IPS DF 6.9 (cell line): ENCODE results near the gene PRICKLE4.

Source experiments
- DNase-seq: peaks from one replicate; pipeline ENCODE4 v3.0.0-alpha.2; 2013; ENCODE audit warnings: low read depth, low spot score
- H3K27ac ChIP-seq: one replicate; pipeline ENCODE4 v1.5.1; 2013; ENCODE audit warnings: low read length, control low read depth
- H3K27me3 ChIP-seq: 2 replicates; pipeline ENCODE4 v1.6.1; 2013; ENCODE audit warnings: mild to moderate bottlenecking, low read length; ENCODE audit not compliant: control insufficient read depth, insufficient read depth
- H3K36me3 ChIP-seq: 2 replicates; pipeline ENCODE4 v1.6.1; 2013; ENCODE audit warnings: low read length; ENCODE audit not compliant: control insufficient read depth, insufficient read depth
- H3K4me1 ChIP-seq: 2 replicates; pipeline ENCODE4 v1.6.1; 2013; ENCODE audit warnings: low read length; ENCODE audit not compliant: control insufficient read depth, insufficient read depth
- H3K4me3 ChIP-seq: 2 replicates; pipeline ENCODE4 v1.5.1; 2013; ENCODE audit warnings: mild to moderate bottlenecking, low read length
- H3K9me3 ChIP-seq: 2 replicates; pipeline ENCODE4 v1.6.1; 2013; ENCODE audit warnings: low read length, inconsistent platforms; ENCODE audit not compliant: control insufficient read depth, insufficient read depth
- WGBS: extraction: QIAGEN DNeasy Blood & Tissue Kit; methylation state at CpG from one replicate; pipeline ENCODE4 v1.1.7; 2013; ENCODE audit warnings: mixed read lengths, missing lambda C conversion rate; ENCODE audit not compliant: insufficient read length, insufficient coverage; 5-methylcytosine and 5-hydroxymethylcytosine counted together

Gene PRICKLE4

GRCh38 chr6:41775293-41775882, 5.2 kb upstream of the PRICKLE4 start:
- Histone ChIP-seq H3K27me3 (no peaks in the 10 kb centered on the region), H3K27ac (no peak overlapping the region), H3K9me3 (no peaks in the 10 kb centered on the region), H3K4me1 (no peaks in the 10 kb centered on the region), H3K36me3 (peaks cover 4% of the 10 kb centered on the region; the same call in 1 of the 2 replicates), H3K4me3 (no peak overlapping the region)
- WGBS: no CpG with 5 or more reads among the region's 13 CpGs
- no peak for DNase-seq

DNA sequence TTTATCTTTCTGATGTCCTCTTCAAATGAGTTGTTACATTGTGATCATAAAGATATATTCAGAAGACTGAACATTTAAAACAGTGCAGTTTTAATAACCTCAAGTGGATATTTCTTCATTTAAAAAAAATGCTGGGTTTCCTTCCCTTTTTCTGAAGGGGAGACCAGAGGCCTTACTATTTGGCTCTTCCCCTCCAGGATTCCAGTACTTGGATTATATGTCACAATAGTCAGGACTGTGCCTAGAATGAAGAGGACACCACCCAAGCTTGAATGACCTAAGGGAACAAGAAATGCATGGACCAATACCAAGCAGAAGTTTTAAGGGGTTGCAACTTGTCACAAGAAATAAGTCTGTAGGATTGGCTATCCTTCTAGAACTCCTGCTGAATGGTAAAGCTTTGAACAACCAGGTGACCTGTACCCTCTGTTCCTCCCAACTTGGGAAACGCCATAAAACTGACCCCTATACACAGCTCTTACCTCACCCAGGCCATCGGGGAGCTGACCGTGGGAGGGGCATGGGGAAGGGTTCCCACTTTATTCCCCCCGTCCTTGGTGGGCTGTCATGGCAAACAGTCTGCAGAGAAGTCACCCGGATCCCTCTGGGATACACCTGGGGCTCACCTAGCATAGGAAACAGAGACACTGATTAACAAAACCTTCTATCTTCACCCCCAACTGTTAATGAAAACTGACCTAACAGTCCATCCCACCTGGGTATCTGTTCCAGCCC, 2.9 kb upstream of the PRICKLE4 start:
- Histone ChIP-seq H3K27ac (no peak overlapping the region), H3K4me3 (no peak overlapping the region), H3K9me3 (no peaks in the 10 kb centered on the region), H3K4me1 (peaks cover 2% of the 10 kb centered on the region), H3K27me3 (no peaks in the 10 kb centered on the region), H3K36me3 (no peaks in the 10 kb centered on the region)
- no CpG with 5 or more reads among the region's 5 CpGs for WGBS
- no peak for DNase-seq

DNA sequence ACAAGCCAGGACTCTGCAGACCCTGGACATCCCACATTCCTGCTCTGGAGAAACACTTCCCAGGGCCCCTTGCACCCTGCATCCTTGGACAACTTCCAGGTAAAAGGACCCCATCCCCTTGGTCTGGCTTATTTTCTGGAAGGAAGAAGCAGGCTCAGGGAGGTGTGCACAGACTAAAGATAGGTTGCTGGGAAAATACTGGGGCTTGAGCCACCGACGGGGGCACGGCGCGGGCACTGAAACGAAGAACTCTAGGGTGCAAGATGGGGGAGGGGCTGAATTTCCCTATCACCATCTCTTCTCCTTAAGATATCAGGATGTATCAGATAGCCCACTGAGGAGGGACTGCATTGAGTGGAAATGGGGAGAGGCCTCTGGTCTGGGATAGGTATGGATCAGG, 1.7 kb upstream of the PRICKLE4 start:
- Histone ChIP-seq H3K4me3 (peak overlapping the region; percentile 63; the same call in 1 of the 2 replicates), H3K27ac (no peak overlapping the region), H3K4me1 (peaks cover 2% of the 10 kb centered on the region), H3K9me3 (no peaks in the 10 kb centered on the region), H3K36me3 (no peaks in the 10 kb centered on the region), H3K27me3 (no peaks in the 10 kb centered on the region)
- WGBS: no CpG with 5 or more reads among the region's 6 CpGs
- no peak for DNase-seq

DNA sequence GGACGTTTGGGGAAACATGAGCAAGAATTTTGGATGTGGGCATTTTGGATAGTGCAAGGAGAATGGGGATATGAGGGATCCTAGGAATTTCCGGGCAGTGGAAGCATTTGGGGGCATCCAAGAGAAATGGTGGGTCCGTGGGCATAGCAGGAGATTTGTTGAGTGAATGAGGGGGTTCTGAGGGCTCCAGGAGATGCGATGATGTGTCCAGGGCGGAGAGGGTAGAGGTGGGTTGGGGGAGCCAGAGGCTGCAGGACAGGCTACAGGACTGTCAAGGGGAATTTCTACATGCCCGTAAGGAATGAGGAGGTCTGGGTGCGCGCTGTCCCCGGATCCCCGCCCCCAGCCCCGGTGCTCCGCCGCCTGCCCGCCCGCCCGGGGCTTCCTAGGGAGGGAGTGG, 1.2 kb upstream of the PRICKLE4 start:
- Histone ChIP-seq H3K27ac (no peak overlapping the region), H3K4me3 (peak overlapping the region; percentile 63; the same call in 1 of the 2 replicates), H3K27me3 (no peaks in the 10 kb centered on the region), H3K4me1 (peaks cover 2% of the 10 kb centered on the region), H3K9me3 (no peaks in the 10 kb centered on the region), H3K36me3 (no peaks in the 10 kb centered on the region)
- DNase-seq: no peak
- WGBS: no CpG with 5 or more reads among the region's 16 CpGs

DNA sequence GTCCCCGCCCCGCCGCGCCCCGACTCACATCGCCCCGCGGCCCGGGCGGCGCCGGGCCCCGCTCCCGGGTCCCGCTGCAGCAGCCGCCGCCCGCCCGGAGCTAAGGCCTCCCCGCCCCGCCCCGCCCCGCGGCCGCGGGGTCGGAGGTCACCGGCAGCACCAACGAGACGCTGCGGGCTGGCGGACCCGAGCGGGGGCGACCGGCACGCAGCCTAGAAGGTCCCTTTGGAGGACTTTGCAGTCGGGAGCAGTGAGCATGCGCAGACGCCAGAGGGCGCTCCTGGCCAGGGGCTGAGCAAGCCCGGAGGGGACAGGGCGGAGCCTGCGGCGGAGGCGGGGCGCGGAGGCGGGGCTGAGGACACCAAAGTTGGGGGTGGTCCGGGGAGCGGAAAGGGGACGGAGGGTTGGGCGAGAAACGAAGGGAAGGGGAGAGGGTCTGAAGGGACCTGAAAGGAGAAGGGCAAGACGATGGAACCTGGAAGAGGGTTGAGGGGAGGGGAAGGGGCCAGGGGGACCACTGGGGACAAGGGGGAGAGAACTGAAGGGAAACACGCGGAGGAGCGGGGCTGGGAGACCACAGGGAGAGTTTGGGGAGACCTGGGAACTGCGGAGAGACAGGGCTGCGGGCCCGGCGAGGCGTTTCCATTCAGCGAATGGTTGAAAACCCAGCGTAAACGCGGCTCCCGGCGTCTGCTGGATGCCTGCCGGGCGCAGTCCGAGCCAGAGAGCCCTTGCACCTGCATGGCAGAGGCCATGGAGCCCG, 613 bp upstream of the PRICKLE4 start, which contains the start of gene FRS3:
TSS of gene FRS3 (minus strand) at position 113 of the 763 bp plus-strand sequence. CDS start 2,913 bp downstream, outside the sequence.
- Histone ChIP-seq H3K27ac (no peak within 1 kb of the TSS), H3K9me3 (no peaks in the 10 kb centered on the region), H3K36me3 (no peaks in the 10 kb centered on the region), H3K27me3 (no peaks in the 10 kb centered on the region), H3K4me3 (peak within 1 kb of the TSS; percentile 63; the same call in 1 of the 2 replicates), H3K4me1 (peaks cover 2% of the 10 kb centered on the region)
- WGBS: no CpG with 5 or more reads among the region's 73 CpGs
- DNase-seq: peak; percentile 92

DNA sequence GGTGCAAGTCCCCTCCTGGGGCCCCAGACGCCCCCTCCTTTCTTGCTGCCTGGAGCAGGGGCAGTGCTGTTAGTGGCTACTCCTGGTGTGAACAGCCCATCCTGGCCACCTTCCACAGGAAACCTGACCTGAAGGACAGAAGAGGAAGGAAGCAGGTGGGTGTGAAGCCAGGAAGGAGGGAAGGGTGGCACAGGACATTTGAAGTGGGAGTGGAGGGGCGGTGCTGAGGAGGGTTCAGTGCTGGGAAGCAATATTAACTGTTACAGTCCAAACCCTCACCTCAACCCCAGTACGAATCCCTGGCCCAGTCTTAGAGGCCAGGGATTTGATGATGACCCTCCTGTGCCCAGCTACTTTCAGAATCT, 766 bp downstream of the PRICKLE4 start:
- peaks cover 4% of the 10 kb centered on the region for H3K4me1 ChIP-seq
- H3K27ac ChIP-seq: no peak overlapping the region
- no peaks in the 10 kb centered on the region for H3K36me3 ChIP-seq
- no CpG with 5 or more reads among the region's 3 CpGs for WGBS
- H3K27me3 ChIP-seq: peaks cover 5% of the 10 kb centered on the region; the same call in 1 of the 2 replicates
- DNase-seq: no peak
- peak overlapping the region; percentile 58; the same call in 1 of the 2 replicates for H3K4me3 ChIP-seq
- no peaks in the 10 kb centered on the region for H3K9me3 ChIP-seq

- H3K9me3 ChIP-seq: no peaks in the 10 kb centered on the region
- H3K36me3 ChIP-seq: no peaks in the 10 kb centered on the region
- no peak for DNase-seq
- no peak overlapping the region for H3K4me3 ChIP-seq
- H3K27ac ChIP-seq: no peak overlapping the region
- no CpG with 5 or more reads among the region's 6 CpGs for WGBS
- peaks cover 4% of the 10 kb centered on the region for H3K4me1 ChIP-seq
- H3K27me3 ChIP-seq: peaks cover 5% of the 10 kb centered on the region; the same call in 1 of the 2 replicates
Observed at GRCh38 chr6:41783106-41783780, 2.7 kb downstream of the PRICKLE4 start.

- Histone ChIP-seq H3K27me3 (peaks cover 5% of the 10 kb centered on the region; the same call in 1 of the 2 replicates), H3K27ac (no peak overlapping the region), H3K4me3 (no peak overlapping the region), H3K4me1 (peaks cover 4% of the 10 kb centered on the region), H3K36me3 (peaks cover 4% of the 10 kb centered on the region; the same call in 1 of the 2 replicates), H3K9me3 (no peaks in the 10 kb centered on the region)
- DNase-seq: no peak
- no CpG with 5 or more reads among the region's 5 CpGs for WGBS
Observed at GRCh38 chr6:41784581-41785171, 4.1 kb downstream of the PRICKLE4 start.

GRCh38 chr6:41785254-41785653, 4.7 kb downstream of the PRICKLE4 start:
- Histone ChIP-seq H3K36me3 (peaks cover 4% of the 10 kb centered on the region; the same call in 1 of the 2 replicates), H3K4me3 (no peak overlapping the region), H3K9me3 (no peaks in the 10 kb centered on the region), H3K27me3 (peaks cover 5% of the 10 kb centered on the region; the same call in 1 of the 2 replicates), H3K4me1 (peaks cover 4% of the 10 kb centered on the region), H3K27ac (no peak overlapping the region)
- no peak for DNase-seq
- WGBS: no CpG with 5 or more reads among the region's 11 CpGs
